A673 (cell line): ENCODE data around the gene DLGAP1.

Experiments used
- EZH2 ChIP-seq: fragments of 200-600 bp; sonication (generic); IDR thresholded peaks from 2 replicates; pipeline ENCODE4 v1.6.1; 2017; ENCODE audit warnings: borderline replicate concordance, low read depth, mild to moderate bottlenecking, mixed read lengths, antibody characterized with exemption, low read length; ENCODE audit not compliant: poor library complexity, severe bottlenecking
- TF ChIP-seq, protein P1 (sequence below): fragments of 300-800, 200-600 bp; sonication (generic); conservative IDR thresholded peaks from 2 replicates; pipeline ENCODE4 v1.5.1; 2017; ENCODE audit warnings: low read depth, mild to moderate bottlenecking, antibody characterized with exemption, low read length, moderate library complexity, mixed read lengths

DNA sequence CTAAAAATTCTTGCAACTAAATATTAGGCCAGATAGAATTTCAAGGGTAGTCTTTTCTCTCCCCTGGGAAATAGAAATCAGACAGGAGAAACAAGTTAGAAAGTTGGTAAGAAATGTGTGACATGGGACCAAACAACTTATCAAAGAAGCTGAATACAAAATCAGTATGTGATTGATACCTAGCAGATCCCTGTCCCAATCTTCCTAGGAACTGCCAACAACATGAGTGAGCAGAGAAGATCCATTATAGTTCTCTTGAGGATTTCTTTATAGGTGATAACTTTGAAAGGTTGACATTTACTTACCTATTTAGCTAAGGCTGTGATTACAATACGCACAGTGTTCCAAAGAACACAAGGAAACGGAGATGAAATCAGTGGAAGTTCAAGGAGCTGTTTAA lies 162.4 kb downstream of the DLGAP1 start:
- TF ChIP-seq, protein P1, sequence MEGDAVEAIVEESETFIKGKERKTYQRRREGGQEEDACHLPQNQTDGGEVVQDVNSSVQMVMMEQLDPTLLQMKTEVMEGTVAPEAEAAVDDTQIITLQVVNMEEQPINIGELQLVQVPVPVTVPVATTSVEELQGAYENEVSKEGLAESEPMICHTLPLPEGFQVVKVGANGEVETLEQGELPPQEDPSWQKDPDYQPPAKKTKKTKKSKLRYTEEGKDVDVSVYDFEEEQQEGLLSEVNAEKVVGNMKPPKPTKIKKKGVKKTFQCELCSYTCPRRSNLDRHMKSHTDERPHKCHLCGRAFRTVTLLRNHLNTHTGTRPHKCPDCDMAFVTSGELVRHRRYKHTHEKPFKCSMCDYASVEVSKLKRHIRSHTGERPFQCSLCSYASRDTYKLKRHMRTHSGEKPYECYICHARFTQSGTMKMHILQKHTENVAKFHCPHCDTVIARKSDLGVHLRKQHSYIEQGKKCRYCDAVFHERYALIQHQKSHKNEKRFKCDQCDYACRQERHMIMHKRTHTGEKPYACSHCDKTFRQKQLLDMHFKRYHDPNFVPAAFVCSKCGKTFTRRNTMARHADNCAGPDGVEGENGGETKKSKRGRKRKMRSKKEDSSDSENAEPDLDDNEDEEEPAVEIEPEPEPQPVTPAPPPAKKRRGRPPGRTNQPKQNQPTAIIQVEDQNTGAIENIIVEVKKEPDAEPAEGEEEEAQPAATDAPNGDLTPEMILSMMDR, result no peak
- no peak for TF ChIP-seq EZH2
